Lower leg skin (tissue), 4 donors: ENCODE measurements around the gene BARD1. TPM values are rescaled to one million over a fixed set of nuclear protein-coding genes. Genes with fewer than 3 reads are reported as not detected.

Experiments
- DNase-seq, 2 donors: peaks; one replicate each; pipeline ENCODE4 v3.0.0-alpha.2; 2019; ENCODE audit warnings: low spot score in 2 of 2
- H3K4me3 ChIP-seq: fragments of 200-600 bp; sonication (generic); 2 replicates; pipeline ENCODE4 v1.5.1; 2017; ENCODE audit warnings: mild to moderate bottlenecking, low read depth; ENCODE audit not compliant: poor library complexity, severe bottlenecking
- CTCF ChIP-seq, 3 donors: fragments of 450-650 bp; IDR thresholded peaks; one replicate each; pipeline ENCODE4 v1.5.1; 2016; ENCODE audit warnings: antibody characterized with exemption in 3 of 3, mild to moderate bottlenecking in 3 of 3, moderate library complexity in 2 of 3
- POLR2A ChIP-seq, 2 donors: fragments of 450-650 bp; IDR thresholded peaks; one replicate each; pipeline ENCODE4 v1.6.1; 2016 to 2017; ENCODE audit warnings: antibody characterized with exemption in 2 of 2, mild to moderate bottlenecking in 1 of 2, moderate library complexity in 1 of 2
- WGBS, 2 donors: methylation state at CpG; one replicate each; pipeline ENCODE4 v1.1.5; 2018; 5-methylcytosine and 5-hydroxymethylcytosine counted together
- intact Hi-C: fragments of 100-400 bp; cut with DNase I; formaldehyde crosslinking; loops from one replicate; pipeline ENCODE4 v1.15.0; 2023; ENCODE audit warnings: low total_unique reads
- total RNA-seq, 4 donors: library from RNA; depleted of rRNA; stranded (reverse); fragments of >200 nt; gene quantifications; one replicate each; pipeline ENCODE4 v1.1.0, GENCODE V29; 2016

The BARD1 gene
- total RNA-seq, 4 donors from 2014 or later, result 19.4 to 41.8 (median 23.2) TPM

- no peak overlapping the region for H3K4me3 ChIP-seq
- intact Hi-C loops, result no loop called here
- no peak for DNase-seq
- 66 to 68% methylated on average over 2 of the region's 2 CpGs for whole genome bisulfite sequencing, 2 donors
- TF ChIP-seq POLR2A (IDR thresholded peaks at IDR 0.05) (no peak), CTCF (IDR thresholded peaks at IDR 0.05) (no peak)
Observed at GRCh38 chr2:214781226-214781625, 28.3 kb downstream of the BARD1 start.

GRCh38 chr2:214775971-214776370, 33.5 kb downstream of the BARD1 start:
- intact Hi-C loops, result no loop called here
- H3K4me3 ChIP-seq, result no peak overlapping the region
- DNase-seq, result no peak
- no peak for TF ChIP-seq POLR2A (IDR thresholded peaks at IDR 0.05)
- TF ChIP-seq CTCF (IDR thresholded peaks at IDR 0.05), result no peak

GRCh38 chr2:214774108-214774507, 35.4 kb downstream of the BARD1 start:
- TF ChIP-seq POLR2A (IDR thresholded peaks at IDR 0.05), result no peak
- no peak for TF ChIP-seq CTCF (IDR thresholded peaks at IDR 0.05)
- no peak overlapping the region for H3K4me3 ChIP-seq
- intact Hi-C loops, result no loop called here
- no peak for DNase-seq

GRCh38 chr2:214772443-214773015, 37.0 kb downstream of the BARD1 start:
- TF ChIP-seq CTCF (IDR thresholded peaks at IDR 0.05) (no peak), POLR2A (IDR thresholded peaks at IDR 0.05) (no peak)
- no peak overlapping the region for H3K4me3 ChIP-seq
- intact Hi-C loops, result no loop called here
- 81 to 87% methylated on average over 3 of the region's 3 CpGs for WGBS, 2 donors
- no peak for DNase-seq

- no peak for DNase-seq
- intact Hi-C loops, result no loop called here
Observed at GRCh38 chr2:214765180-214765579, 44.3 kb downstream of the BARD1 start.

More at GRCh38 chr2:214765180-214765579, 44.3 kb downstream of the BARD1 start:
- WGBS, 2 donors, result 73 to 86% methylated on average over 2 of the region's 2 CpGs
- H3K4me3 ChIP-seq, result no peak overlapping the region
- TF ChIP-seq CTCF (IDR thresholded peaks at IDR 0.05) (no peak), POLR2A (IDR thresholded peaks at IDR 0.05) (no peak)
